Inferior parietal cortex (tissue), 1 donor: ENCODE results near the gene PRM3.
"Not testable (repeated sequence)": the region's sequence is repeated elsewhere in the genome, so short reads cannot be mapped to it uniquely, and the experiment has no call there.

Experiments
- DNase-seq: peaks from one replicate; pipeline ENCODE4 v3.0.0-alpha.2; 2016; ENCODE audit errors: extremely low spot score

PRM3 gene

DNA sequence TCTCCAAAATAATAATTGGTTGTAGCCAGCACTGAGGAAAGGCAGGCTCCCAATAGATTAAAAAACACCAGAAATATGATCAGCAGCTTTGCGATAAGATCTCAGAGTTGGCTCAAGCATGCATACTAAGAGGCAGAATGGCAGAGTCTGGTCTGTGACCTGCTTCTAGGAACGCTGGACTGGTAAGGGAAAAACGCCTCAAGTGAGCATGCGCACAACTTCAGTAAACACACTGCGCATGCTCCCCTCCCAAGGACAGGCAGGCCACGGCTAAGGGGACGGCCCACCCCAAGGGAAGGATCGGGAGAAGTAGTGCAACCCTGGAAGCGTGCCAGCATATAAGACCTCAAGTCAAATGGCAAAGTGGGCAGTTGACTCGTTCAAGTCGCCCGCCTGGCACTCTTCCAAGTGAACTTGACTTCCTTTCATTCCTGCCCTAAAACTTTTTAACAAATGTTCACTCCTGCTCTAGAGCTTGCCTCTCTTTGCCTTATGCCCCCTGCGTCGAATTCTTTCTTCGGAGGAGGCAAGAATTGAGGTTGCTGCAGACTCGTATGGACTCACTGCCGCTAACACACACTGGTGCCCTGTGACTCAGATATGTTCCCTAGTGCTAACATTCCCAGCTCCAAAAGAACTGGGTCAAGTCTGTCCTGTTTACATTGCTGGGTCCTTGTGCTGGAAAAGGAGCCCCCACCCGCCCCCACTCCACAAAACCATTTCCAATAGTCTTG is 30.1 kb upstream of the PRM3 start:
- DNase-seq = no peak

- DNase-seq = no peak
Measured at GRCh38 chr16:11302977-11303376, 29.5 kb upstream of the PRM3 start.

- no peak for DNase-seq
Measured at GRCh38 chr16:11301645-11302501, 28.4 kb upstream of the PRM3 start.

- DNase-seq = no peak
Measured at GRCh38 chr16:11300560-11300892, 27.1 kb upstream of the PRM3 start.

- no peak for DNase-seq
Measured at GRCh38 chr16:11299865-11300559, 26.6 kb upstream of the PRM3 start.

- not testable (repeated sequence) for DNase-seq
Measured at GRCh38 chr16:11298950-11299547, 25.6 kb upstream of the PRM3 start.

- DNase-seq = no peak
Measured at GRCh38 chr16:11298143-11298900, 24.9 kb upstream of the PRM3 start.

- peak; percentile 42 for DNase-seq
Measured at GRCh38 chr16:11297492-11298142, 24.2 kb upstream of the PRM3 start.

GRCh38 chr16:11296706-11297491 is 23.5 kb upstream of the PRM3 start:
- DNase-seq = no peak

DNA sequence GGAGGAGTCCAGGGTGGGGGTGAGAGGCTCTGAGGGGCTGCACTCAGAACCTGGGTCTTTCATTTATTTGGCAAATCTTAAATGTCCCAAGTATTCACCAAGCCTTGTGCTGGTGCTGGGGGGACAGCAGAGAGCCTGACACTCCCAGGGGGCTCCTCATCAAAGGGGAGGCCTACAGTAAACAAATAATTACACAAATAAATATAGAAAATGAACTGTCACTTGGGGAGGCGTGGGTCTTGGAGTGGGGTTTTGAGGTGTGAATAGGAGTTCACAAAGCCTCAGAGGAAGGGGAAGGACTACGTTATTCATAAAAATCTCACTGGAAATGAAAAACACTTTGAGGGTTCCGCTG is 22.9 kb upstream of the PRM3 start:
- DNase-seq = no peak

- DNase-seq = no peak
Measured at GRCh38 chr16:11295672-11296071, 22.2 kb upstream of the PRM3 start.

- DNase-seq = no peak
Measured at GRCh38 chr16:11292076-11292748, 18.8 kb upstream of the PRM3 start.

DNA sequence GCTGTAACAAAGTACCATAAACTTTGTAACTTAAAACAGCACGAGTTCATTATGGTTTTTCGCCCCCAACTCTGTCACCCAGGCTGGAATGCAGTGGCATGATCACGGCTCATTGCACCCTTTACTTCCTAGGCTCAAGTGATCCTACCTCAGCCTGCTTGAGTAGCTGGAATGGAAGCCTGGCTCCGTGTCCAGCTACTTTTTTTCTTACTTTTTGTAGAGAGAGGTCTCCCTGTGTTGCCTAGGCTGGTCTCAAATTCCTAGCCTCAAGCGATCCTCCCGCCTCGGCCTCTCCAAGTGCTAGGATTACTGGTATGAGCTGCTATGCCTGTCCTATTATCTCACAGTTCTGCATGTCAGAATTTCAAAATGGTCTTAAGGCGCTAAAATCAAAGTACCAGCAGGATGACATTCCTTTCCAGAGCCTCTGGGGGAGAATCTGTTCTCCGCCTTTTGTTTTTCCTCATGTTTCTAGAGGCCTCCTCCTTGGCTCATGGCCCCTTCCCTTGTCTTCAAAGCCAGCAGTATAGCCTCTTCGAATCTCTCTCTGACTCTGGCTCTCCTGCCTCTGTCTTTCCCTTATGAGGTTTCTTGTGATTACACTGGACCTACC is 17.8 kb upstream of the PRM3 start:
- DNase-seq = no peak

DNA sequence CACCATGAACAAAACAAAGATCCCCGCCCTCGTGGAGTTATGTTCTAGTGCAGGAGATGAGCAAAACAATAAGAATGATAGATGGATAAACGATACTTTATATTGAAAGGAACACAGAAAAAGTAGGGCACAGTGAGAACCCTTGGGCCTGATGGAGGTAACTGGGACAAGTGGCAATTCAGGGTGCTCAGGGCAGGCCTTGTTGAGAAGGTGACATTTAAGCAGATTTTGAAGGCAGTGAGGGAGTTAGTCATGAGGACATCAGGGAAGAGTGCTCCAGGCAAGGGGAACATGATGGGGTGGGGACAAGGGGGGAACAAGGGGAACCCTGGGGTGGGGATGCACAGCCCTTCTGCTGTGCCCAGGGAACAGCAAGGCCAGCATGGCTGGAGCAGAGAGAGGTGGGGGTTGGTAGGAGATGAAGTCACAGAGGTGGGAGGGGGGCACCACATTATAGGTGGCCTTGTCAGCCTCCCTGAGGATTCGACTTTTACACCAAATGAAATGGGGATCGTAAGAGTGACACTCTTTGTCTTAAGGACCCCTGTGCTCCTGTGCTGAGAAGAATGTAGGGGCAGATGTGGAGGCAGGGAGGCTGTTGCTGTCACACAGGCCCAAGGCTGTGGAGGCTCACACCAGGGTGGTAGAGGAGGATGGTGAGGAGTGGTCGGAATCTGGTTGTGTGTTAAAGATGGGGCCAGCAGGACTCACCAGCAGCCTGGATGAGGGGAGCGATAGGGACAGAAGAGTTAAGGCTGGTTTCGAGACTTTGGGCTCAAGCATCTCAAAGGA is 16.9 kb upstream of the PRM3 start:
- DNase-seq = no peak

DNA sequence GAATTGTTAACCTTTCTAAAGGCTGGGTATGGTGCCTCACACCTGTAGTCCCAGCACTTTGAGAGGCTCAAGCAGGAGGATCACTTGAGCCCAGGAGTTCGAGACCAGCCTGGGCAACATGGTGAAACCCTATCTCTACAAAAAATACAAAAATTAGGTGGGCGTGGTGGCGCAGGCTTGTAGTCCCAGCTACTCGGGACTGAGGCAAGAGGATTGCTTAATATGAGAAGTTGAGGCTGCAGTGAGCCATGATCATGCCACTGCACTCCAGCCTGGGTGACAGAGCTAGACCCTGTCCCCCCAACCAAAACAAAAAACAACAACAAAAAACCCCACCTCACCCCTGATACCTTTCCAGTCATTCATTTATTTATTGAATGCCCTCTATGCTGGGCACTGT is 16.3 kb upstream of the PRM3 start:
- not testable (repeated sequence) for DNase-seq

GRCh38 chr16:11289202-11289601 is 15.8 kb upstream of the PRM3 start:
- no peak for DNase-seq

- DNase-seq = no peak
Measured at GRCh38 chr16:11285842-11286241, 12.4 kb upstream of the PRM3 start.

DNA sequence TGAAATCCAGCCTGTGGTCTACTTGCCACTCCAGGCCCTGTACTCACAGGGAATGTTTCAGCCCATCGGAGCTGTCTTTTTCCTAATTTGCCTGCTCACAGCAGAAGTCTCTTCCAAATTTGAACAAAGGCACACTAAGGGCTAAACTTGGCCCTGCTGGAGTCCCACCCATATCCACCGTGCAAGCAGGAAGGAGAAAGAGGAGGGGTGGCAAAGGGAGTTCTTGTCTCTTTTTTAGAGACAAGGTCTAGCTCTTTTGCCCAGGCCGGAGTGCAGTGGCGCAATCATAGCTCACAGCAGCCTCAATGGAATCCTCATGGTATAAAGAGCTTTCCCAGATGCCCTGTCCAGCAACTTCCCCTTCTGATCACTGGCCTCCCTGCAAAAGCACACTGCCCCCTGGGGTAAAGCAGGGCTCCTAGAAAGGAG is 10.4 kb upstream of the PRM3 start:
- no peak for DNase-seq
